Measurements from ENCODE around the gene PTPN6.
"Not testable (repeated sequence)": the region's sequence is repeated elsewhere in the genome, so short reads cannot be mapped to it uniquely, and the experiment has no call there.

The PTPN6 gene

GRCh38 chr12:6950811-6951540 is at the start of gene PTPN6:
TSS of gene PTPN6 (plus strand) at chr12:6951356. CDS start at chr12:6951513, 157 bp downstream.
- DNase-seq = peak in 1 of 2 experiments; percentile 49

GRCh38 chr12:6902448-6902847 is 48.7 kb upstream of the PTPN6 start:
- no peak for DNase-seq

- DNase-seq = no peak
These were observed 47.4 kb upstream of the PTPN6 start for GRCh38 chr12:6903722-6904121.

- peak; percentile 96 to 97 for DNase-seq
These were observed 46.6 kb upstream of the PTPN6 start, which contains the start of gene LRRC23 for GRCh38 chr12:6904280-6905276. TSS of gene LRRC23 (plus strand) at chr12:6904822. CDS start at chr12:6905634, 812 bp downstream.

- no peak for DNase-seq
These were observed 45.6 kb upstream of the PTPN6 start for GRCh38 chr12:6905414-6906040.

GRCh38 chr12:6908141-6908540 is 43.0 kb upstream of the PTPN6 start:
- DNase-seq = not testable (repeated sequence)

GRCh38 chr12:6909421-6910145 is 41.6 kb upstream of the PTPN6 start:
- DNase-seq = no peak

- no peak for DNase-seq
These were observed 38.8 kb upstream of the PTPN6 start for GRCh38 chr12:6912164-6912935.

- peak; percentile 81 to 85 for DNase-seq
These were observed 36.8 kb upstream of the PTPN6 start, which contains the start of gene ENO2 for GRCh38 chr12:6914246-6914946. TSS of gene ENO2 (plus strand) at chr12:6914580. CDS start at chr12:6915833, 1,253 bp downstream.

GRCh38 chr12:6914947-6915788 is 36.0 kb upstream of the PTPN6 start:
- DNase-seq = no peak

- DNase-seq = no peak
These were observed 35.3 kb upstream of the PTPN6 start for GRCh38 chr12:6915789-6916285.

- DNase-seq = no peak
These were observed 34.5 kb upstream of the PTPN6 start for GRCh38 chr12:6916426-6917200.

GRCh38 chr12:6917491-6918231 is 33.5 kb upstream of the PTPN6 start:
- no peak for DNase-seq

- DNase-seq = no peak
These were observed 31.6 kb upstream of the PTPN6 start for GRCh38 chr12:6919588-6919987.

GRCh38 chr12:6921539-6921938 is 29.6 kb upstream of the PTPN6 start:
- no peak for DNase-seq

GRCh38 chr12:6921996-6922946 is 28.9 kb upstream of the PTPN6 start:
- DNase-seq = no peak
